ENCODE measurements around the gene VPS37C.

Gene VPS37C

DNA sequence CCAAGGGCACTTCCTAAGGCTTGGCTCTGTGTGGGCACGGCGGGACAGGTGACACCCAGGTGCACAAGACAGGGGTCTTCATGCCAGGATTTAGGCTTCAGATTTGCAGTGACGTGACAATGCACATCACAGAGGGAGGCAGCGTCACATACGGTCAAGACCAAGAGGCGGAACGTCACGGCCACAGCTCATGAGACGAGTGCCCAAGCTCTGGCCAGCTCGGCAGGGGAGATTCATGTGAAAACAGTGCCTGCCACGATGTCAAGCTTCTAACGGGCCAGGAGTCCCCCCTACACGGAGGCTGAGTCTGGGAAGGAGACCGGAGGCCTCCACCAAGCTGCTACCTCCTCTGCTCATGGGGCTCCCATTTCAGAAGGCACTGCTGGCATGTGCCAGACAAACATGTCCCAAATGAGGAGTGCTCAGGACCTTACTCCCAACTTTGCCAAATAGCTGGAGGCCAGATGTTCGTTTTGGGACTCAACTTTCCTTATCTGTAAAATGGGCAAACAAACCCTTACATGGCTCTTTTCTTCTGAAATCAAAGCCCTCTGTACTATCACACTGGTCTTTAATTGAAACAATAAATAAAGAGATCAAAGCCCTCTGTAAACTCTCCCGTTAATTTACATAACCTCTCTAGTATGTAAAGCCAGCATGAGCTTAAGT is 16.6 kb downstream of the VPS37C start:
- no peaks in the 10 kb centered on the region for H3K9me3 ChIP-seq (ENCODE audit: insufficient read depth, low read length)
- peaks cover 12% of the 10 kb centered on the region for H3K4me1 ChIP-seq (ENCODE audit: low read length)
- H3K27me3 ChIP-seq (ENCODE audit: low read depth, low read length): no peaks in the 10 kb centered on the region
- no peak overlapping the region for H3K4me2 ChIP-seq (ENCODE audit: low read length)
- peaks cover 9% of the 10 kb centered on the region; the same call in 1 of the 2 replicates for H4K20me1 ChIP-seq (ENCODE audit: insufficient read depth, low read length)
- H2AFZ ChIP-seq (ENCODE audit: low read depth, low read length): no peak overlapping the region
- H3K4me3 ChIP-seq (ENCODE audit: low read length): no peak overlapping the region
- H3K36me3 ChIP-seq (replicated peaks; ENCODE audit: low read depth, low read length): no peaks in the 10 kb centered on the region
- no peak overlapping the region for H3K9ac ChIP-seq (ENCODE audit: low read length)
- no peak for TF ChIP-seq EZH2phosphoT487 (IDR thresholded peaks at IDR 0.05; ENCODE audit: low read depth)
- TF ChIP-seq, protein P1, sequence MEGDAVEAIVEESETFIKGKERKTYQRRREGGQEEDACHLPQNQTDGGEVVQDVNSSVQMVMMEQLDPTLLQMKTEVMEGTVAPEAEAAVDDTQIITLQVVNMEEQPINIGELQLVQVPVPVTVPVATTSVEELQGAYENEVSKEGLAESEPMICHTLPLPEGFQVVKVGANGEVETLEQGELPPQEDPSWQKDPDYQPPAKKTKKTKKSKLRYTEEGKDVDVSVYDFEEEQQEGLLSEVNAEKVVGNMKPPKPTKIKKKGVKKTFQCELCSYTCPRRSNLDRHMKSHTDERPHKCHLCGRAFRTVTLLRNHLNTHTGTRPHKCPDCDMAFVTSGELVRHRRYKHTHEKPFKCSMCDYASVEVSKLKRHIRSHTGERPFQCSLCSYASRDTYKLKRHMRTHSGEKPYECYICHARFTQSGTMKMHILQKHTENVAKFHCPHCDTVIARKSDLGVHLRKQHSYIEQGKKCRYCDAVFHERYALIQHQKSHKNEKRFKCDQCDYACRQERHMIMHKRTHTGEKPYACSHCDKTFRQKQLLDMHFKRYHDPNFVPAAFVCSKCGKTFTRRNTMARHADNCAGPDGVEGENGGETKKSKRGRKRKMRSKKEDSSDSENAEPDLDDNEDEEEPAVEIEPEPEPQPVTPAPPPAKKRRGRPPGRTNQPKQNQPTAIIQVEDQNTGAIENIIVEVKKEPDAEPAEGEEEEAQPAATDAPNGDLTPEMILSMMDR (IDR thresholded peaks at IDR 0.05; ENCODE audit: low read depth, low read length): no peak
- no peak overlapping the region for H3K27ac ChIP-seq (ENCODE audit: low read length)
- H3K79me2 ChIP-seq (ENCODE audit: low read length): peaks cover 14% of the 10 kb centered on the region

DNA sequence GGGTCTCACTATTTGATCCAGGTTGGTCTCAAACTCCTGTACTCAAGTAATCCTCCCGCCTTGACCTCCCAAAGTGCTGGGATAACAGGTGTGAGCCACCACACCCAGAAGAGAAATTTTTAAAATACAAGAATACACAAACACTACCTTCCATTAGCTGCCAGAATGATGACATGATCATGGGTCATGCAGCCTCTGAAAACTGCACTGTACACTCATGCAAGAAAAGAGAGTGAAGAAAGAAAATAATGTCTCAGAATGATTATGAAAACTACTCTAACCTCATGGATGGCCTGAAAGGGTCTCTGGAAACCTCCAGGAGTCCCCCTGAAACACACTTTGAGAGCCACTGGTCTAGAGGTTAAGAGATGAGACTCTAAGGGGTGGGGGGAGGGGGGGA is 18.8 kb downstream of the VPS37C start:
- peaks cover 14% of the 10 kb centered on the region for H3K79me2 ChIP-seq (ENCODE audit: low read length)
- no peak overlapping the region for H2AFZ ChIP-seq (ENCODE audit: low read depth, low read length)
- peaks cover 12% of the 10 kb centered on the region for H3K4me1 ChIP-seq (ENCODE audit: low read length)
- no peak overlapping the region for H3K4me2 ChIP-seq (ENCODE audit: low read length)
- no peaks in the 10 kb centered on the region for H3K9me3 ChIP-seq (ENCODE audit: insufficient read depth, low read length)
- TF ChIP-seq, protein P1 (IDR thresholded peaks at IDR 0.05; ENCODE audit: low read depth, low read length): no peak
- no peak for TF ChIP-seq EZH2phosphoT487 (IDR thresholded peaks at IDR 0.05; ENCODE audit: low read depth)
- no peak overlapping the region for H3K27ac ChIP-seq (ENCODE audit: low read length)
- H4K20me1 ChIP-seq (ENCODE audit: insufficient read depth, low read length): peaks cover 5% of the 10 kb centered on the region; the same call in 1 of the 2 replicates
- no peak overlapping the region for H3K9ac ChIP-seq (ENCODE audit: low read length)
- H3K4me3 ChIP-seq (ENCODE audit: low read length): no peak overlapping the region
- no peaks in the 10 kb centered on the region for H3K27me3 ChIP-seq (ENCODE audit: low read depth, low read length)
- peaks cover 9% of the 10 kb centered on the region for H3K36me3 ChIP-seq (replicated peaks; ENCODE audit: low read depth, low read length)

GRCh38 chr11:61141601-61142028 is 19.6 kb downstream of the VPS37C start:
- peaks cover 14% of the 10 kb centered on the region for H3K79me2 ChIP-seq (ENCODE audit: low read length)
- H3K27me3 ChIP-seq (ENCODE audit: low read depth, low read length): no peaks in the 10 kb centered on the region
- H3K4me2 ChIP-seq (ENCODE audit: low read length): peak overlapping the region; percentile 14; the same call in 1 of the 2 replicates
- no peak overlapping the region for H2AFZ ChIP-seq (ENCODE audit: low read depth, low read length)
- peaks cover 11% of the 10 kb centered on the region for H3K36me3 ChIP-seq (replicated peaks; ENCODE audit: low read depth, low read length)
- H3K4me3 ChIP-seq (ENCODE audit: low read length): no peak overlapping the region
- no peak overlapping the region for H3K9ac ChIP-seq (ENCODE audit: low read length)
- TF ChIP-seq, protein P1 (IDR thresholded peaks at IDR 0.05; ENCODE audit: low read depth, low read length): no peak
- no peak for TF ChIP-seq EZH2phosphoT487 (IDR thresholded peaks at IDR 0.05; ENCODE audit: low read depth)
- no peak overlapping the region for H3K27ac ChIP-seq (ENCODE audit: low read length)
- peaks cover 12% of the 10 kb centered on the region for H3K4me1 ChIP-seq (ENCODE audit: low read length)
- H3K9me3 ChIP-seq (ENCODE audit: insufficient read depth, low read length): no peaks in the 10 kb centered on the region
- H4K20me1 ChIP-seq (ENCODE audit: insufficient read depth, low read length): 0 out of 2 replicates have a peak, but pooled peaks cover 5% of the 10 kb centered on the region

- Histone ChIP-seq H3K4me1 (ENCODE audit: low read length) (peaks cover 12% of the 10 kb centered on the region), H3K4me3 (ENCODE audit: low read length) (no peak overlapping the region), H3K27me3 (ENCODE audit: low read depth, low read length) (no peaks in the 10 kb centered on the region), H4K20me1 (ENCODE audit: insufficient read depth, low read length) (0 out of 2 replicates have a peak, but pooled peaks cover 5% of the 10 kb centered on the region), H3K27ac (ENCODE audit: low read length) (no peak overlapping the region), H3K36me3 (replicated peaks; ENCODE audit: low read depth, low read length) (peaks cover 14% of the 10 kb centered on the region), H2AFZ (ENCODE audit: low read depth, low read length) (no peak overlapping the region), H3K4me2 (ENCODE audit: low read length) (no peak overlapping the region), H3K9ac (ENCODE audit: low read length) (no peak overlapping the region), H3K79me2 (ENCODE audit: low read length) (peaks cover 14% of the 10 kb centered on the region), H3K9me3 (ENCODE audit: insufficient read depth, low read length) (no peaks in the 10 kb centered on the region)
- TF ChIP-seq, protein P1 (IDR thresholded peaks at IDR 0.05; ENCODE audit: low read depth, low read length): no peak
- TF ChIP-seq EZH2phosphoT487 (IDR thresholded peaks at IDR 0.05; ENCODE audit: low read depth): no peak
Observed at GRCh38 chr11:61140416-61140815, 20.8 kb downstream of the VPS37C start.

Data from OCI-LY3 (cell line).